OCI-LY7 (cell line): ENCODE results near the gene NRAS.

ENCODE experiments used
- EZH2phosphoT487 ChIP-seq: fragments of 200-600 bp; sonication (generic); IDR thresholded peaks from 2 replicates; pipeline ENCODE4 v1.6.1; 2018; ENCODE audit warnings: low read depth, borderline replicate concordance, mild to moderate bottlenecking, mixed run types, antibody characterized with exemption, low read length, moderate library complexity, mixed read lengths
- TF ChIP-seq, protein P1 (sequence below): fragments of 200-600 bp; sonication (generic); conservative IDR thresholded peaks from 2 replicates; pipeline ENCODE4 v1.5.1; 2014; ENCODE audit warnings: mild to moderate bottlenecking, antibody characterized with exemption, low read length, moderate library complexity, mixed read lengths

DNA sequence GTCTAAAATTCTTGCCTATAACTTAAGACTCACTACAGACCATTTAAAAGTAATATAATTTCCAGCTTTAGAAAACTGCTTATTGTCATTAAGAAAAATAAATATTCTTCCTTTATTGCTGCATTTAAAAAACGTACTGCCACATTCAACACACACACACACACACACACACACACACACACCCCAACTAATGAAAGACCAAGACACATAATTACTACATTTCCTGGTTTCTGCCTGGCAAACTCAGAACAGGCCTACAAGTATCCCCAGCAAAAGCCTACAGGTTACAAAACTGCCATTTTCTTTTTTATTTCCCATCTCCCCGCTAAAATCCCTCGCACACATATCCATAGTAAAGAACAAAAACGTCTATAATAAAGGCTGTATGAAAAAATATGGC, 48.2 kb downstream of the NRAS start:
- TF ChIP-seq, protein P1, sequence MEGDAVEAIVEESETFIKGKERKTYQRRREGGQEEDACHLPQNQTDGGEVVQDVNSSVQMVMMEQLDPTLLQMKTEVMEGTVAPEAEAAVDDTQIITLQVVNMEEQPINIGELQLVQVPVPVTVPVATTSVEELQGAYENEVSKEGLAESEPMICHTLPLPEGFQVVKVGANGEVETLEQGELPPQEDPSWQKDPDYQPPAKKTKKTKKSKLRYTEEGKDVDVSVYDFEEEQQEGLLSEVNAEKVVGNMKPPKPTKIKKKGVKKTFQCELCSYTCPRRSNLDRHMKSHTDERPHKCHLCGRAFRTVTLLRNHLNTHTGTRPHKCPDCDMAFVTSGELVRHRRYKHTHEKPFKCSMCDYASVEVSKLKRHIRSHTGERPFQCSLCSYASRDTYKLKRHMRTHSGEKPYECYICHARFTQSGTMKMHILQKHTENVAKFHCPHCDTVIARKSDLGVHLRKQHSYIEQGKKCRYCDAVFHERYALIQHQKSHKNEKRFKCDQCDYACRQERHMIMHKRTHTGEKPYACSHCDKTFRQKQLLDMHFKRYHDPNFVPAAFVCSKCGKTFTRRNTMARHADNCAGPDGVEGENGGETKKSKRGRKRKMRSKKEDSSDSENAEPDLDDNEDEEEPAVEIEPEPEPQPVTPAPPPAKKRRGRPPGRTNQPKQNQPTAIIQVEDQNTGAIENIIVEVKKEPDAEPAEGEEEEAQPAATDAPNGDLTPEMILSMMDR: no peak
- no peak for TF ChIP-seq EZH2phosphoT487
